HEK293T (cell line): Measurements from ENCODE around the gene CADM2.

Experiments used
- ARNT ChIP-seq: fragments of 450-650 bp; IDR thresholded peaks from 2 replicates; pipeline ENCODE4 v1.6.1; 2017; ENCODE audit warnings: mild to moderate bottlenecking
- BHLHE40 ChIP-seq: fragments of 450-650 bp; IDR thresholded peaks from 2 replicates; pipeline ENCODE4 v1.6.1; 2016; ENCODE audit warnings: mild to moderate bottlenecking, moderate library complexity, borderline replicate concordance
- ELF4 ChIP-seq: fragments of 450-650 bp; IDR thresholded peaks from 2 replicates; pipeline ENCODE4 v1.6.1; 2017; ENCODE audit warnings: antibody characterized with exemption
- FOXA1 ChIP-seq: fragments of 450-650 bp; IDR thresholded peaks from 2 replicates; pipeline ENCODE4 v1.6.1; 2016; ENCODE audit warnings: mild to moderate bottlenecking
- FOXM1 ChIP-seq: fragments of 450-650 bp; IDR thresholded peaks from 2 replicates; pipeline ENCODE4 v1.6.1; 2017; ENCODE audit warnings: mild to moderate bottlenecking, borderline replicate concordance
- SP1 ChIP-seq: fragments of 450-650 bp; IDR thresholded peaks from 2 replicates; pipeline ENCODE4 v1.6.1; 2017
- SUZ12 ChIP-seq: fragments of 450-650 bp; IDR thresholded peaks from 2 replicates; pipeline ENCODE4 v1.6.1; 2016; ENCODE audit warnings: mild to moderate bottlenecking
- TF ChIP-seq, protein P1 (sequence below): fragments of 450-650 bp; IDR thresholded peaks from 2 replicates; pipeline ENCODE4 v1.6.1; 2016

DNA sequence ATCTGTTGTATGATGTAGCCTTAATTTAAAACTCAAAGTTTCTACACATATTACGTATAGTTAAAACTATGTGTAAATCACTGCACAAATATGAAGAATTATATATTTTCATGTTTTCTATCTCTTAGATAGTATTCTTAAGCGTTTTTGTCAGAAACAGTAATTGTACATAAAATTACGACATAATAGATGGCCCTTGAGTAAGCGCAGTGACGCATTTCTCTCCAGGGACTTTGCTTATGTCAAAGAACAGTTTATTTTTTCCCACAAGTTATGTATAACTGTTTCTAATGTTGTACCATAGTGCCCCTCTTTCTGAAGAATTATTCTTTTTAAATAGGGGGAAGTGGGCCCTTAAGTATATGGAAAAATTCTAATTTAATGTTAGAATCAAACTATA, 1098.2 kb downstream of the CADM2 start:
- TF ChIP-seq FOXM1 (no peak), ARNT (no peak), SP1 (no peak), ELF4 (no peak), FOXA1 (no peak), SUZ12 (no peak), BHLHE40 (no peak)
- TF ChIP-seq, protein P1, sequence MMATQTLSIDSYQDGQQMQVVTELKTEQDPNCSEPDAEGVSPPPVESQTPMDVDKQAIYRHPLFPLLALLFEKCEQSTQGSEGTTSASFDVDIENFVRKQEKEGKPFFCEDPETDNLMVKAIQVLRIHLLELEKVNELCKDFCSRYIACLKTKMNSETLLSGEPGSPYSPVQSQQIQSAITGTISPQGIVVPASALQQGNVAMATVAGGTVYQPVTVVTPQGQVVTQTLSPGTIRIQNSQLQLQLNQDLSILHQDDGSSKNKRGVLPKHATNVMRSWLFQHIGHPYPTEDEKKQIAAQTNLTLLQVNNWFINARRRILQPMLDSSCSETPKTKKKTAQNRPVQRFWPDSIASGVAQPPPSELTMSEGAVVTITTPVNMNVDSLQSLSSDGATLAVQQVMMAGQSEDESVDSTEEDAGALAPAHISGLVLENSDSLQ = no peak
